Effector CD4-positive, alpha-beta T cell (primary cell): ENCODE data around the gene CD6.

Source experiments
- DNase-seq: peaks from one replicate; pipeline ENCODE4 v3.0.0-alpha.2; 2020
- total RNA-seq: gene quantifications from one replicate; lab custom pipeline; 2026; lab: John Stamatoyannopoulos, UW

CD6 gene
- 298 reads per million, percentile 95 among the genes with 10 or more reads in this experiment for total RNA-seq

- peak; percentile 64 for DNase-seq
Observed at GRCh38 chr11:60971520-60971919, at the start of gene CD6. Gene CD6, plus strand, starts transcription at chr11:60971680. Its CDS starts 186 bp downstream, at chr11:60971866.

GRCh38 chr11:60921777-60922335 is 49.6 kb upstream of the CD6 start:
- no peak for DNase-seq

- no peak for DNase-seq
Observed at GRCh38 chr11:60922906-60923305, 48.6 kb upstream of the CD6 start.

GRCh38 chr11:60923326-60923725 is 48.2 kb upstream of the CD6 start:
- DNase-seq = no peak

GRCh38 chr11:60923800-60924109 is 47.7 kb upstream of the CD6 start:
- no peak for DNase-seq

GRCh38 chr11:60924110-60924905 is 47.2 kb upstream of the CD6 start, which contains the start of gene TMEM132A:
Gene TMEM132A, plus strand, starts transcription at chr11:60924460. Its CDS starts 174 bp downstream, at chr11:60924634.
- no peak for DNase-seq

- DNase-seq = no peak
Observed at GRCh38 chr11:60924906-60925853, 46.3 kb upstream of the CD6 start.

GRCh38 chr11:60925868-60926267 is 45.6 kb upstream of the CD6 start:
- DNase-seq = no peak

GRCh38 chr11:60926500-60926899 is 45.0 kb upstream of the CD6 start:
- no peak for DNase-seq

- no peak for DNase-seq
Observed at GRCh38 chr11:60927061-60927592, 44.4 kb upstream of the CD6 start.

GRCh38 chr11:60927600-60927999 is 43.9 kb upstream of the CD6 start:
- DNase-seq = no peak

GRCh38 chr11:60928563-60929001 is 42.9 kb upstream of the CD6 start:
- DNase-seq = no peak

GRCh38 chr11:60929764-60930163 is 41.7 kb upstream of the CD6 start:
- no peak for DNase-seq

GRCh38 chr11:60930394-60930793 is 41.1 kb upstream of the CD6 start:
- DNase-seq = no peak

GRCh38 chr11:60931917-60932316 is 39.6 kb upstream of the CD6 start:
- no peak for DNase-seq

GRCh38 chr11:60932605-60933356 is 38.7 kb upstream of the CD6 start:
- no peak for DNase-seq

GRCh38 chr11:60933416-60934123 is 37.9 kb upstream of the CD6 start:
- no peak for DNase-seq

GRCh38 chr11:60934124-60934789 is 37.2 kb upstream of the CD6 start:
- no peak for DNase-seq

GRCh38 chr11:60934790-60935605 is 36.5 kb upstream of the CD6 start:
- no peak for DNase-seq
